HL-60 (cell line): ENCODE results near the gene CSRP3.

Experiments
- DNase-seq, 2 experiments: peaks; one replicate each; pipeline ENCODE4 v3.0.0-alpha.2; 2010 to 2020; ENCODE audit warnings: low read depth in 1 of 2, low spot score in 1 of 2
- H3K27ac ChIP-seq: fragments of 250-450 bp; sonication (Bioruptor Pico); replicated peaks from 2 replicates; pipeline ENCODE4 v1.5.1; 2020; ENCODE audit warnings: mild to moderate bottlenecking, moderate library complexity
- H3K27me3 ChIP-seq: fragments of 250-450 bp; sonication (Bioruptor Pico); 2 replicates; pipeline ENCODE4 v1.5.1; 2021; ENCODE audit warnings: mild to moderate bottlenecking, moderate library complexity; ENCODE audit not compliant: insufficient read depth, poor library complexity, severe bottlenecking
- H3K4me3 ChIP-seq: replicated peaks from 2 replicates; pipeline ENCODE4 v1.5.1; 2011; ENCODE audit warnings: mild to moderate bottlenecking, control low read depth, low read length; ENCODE audit not compliant: insufficient read depth
- CTCF ChIP-seq: IDR thresholded peaks from one replicate; pipeline ENCODE4 v1.5.1; 2011; ENCODE audit warnings: low read length, control low read depth, inconsistent platforms; ENCODE audit not compliant: insufficient read depth
- GABPA ChIP-seq: IDR thresholded peaks from 2 replicates; pipeline ENCODE4 v1.6.1; 2012; ENCODE audit warnings: low read depth
- POLR2AphosphoS5 ChIP-seq: IDR thresholded peaks from 2 replicates; pipeline ENCODE4 v1.6.1; 2012; ENCODE audit warnings: low read depth
- REST ChIP-seq: IDR thresholded peaks from 2 replicates; pipeline ENCODE4 v1.6.1; 2012; ENCODE audit warnings: low read depth; ENCODE audit not compliant: insufficient replicate concordance
- SPI1 ChIP-seq: IDR thresholded peaks from 2 replicates; pipeline ENCODE4 v1.6.1; 2012; ENCODE audit warnings: low read depth, mild to moderate bottlenecking, borderline replicate concordance
- long read RNA-seq: library from polyadenylated mRNA; unstranded; transcript quantifications from one replicate; pipeline ENCODE4 v2.0.0, GENCODE V29; 2020

Gene CSRP3
- long read RNA-seq, result 0 reads

GRCh38 chr11:19201737-19202605, at the start of gene CSRP3:
Gene CSRP3, minus strand, starts transcription at chr11:19201983. Its CDS starts 9,535 bp downstream, at chr11:19192448.
- Histone ChIP-seq H3K27ac (no peak within 1 kb of the TSS), H3K27me3 (no peaks in the 10 kb centered on the region), H3K4me3 (no peak within 1 kb of the TSS)
- no peak for DNase-seq
- TF ChIP-seq CTCF (no peak), REST (no peak), POLR2AphosphoS5 (no peak), GABPA (no peak), SPI1 (no peak)

GRCh38 chr11:19251577-19251976, 49.8 kb upstream of the CSRP3 start:
- TF ChIP-seq POLR2AphosphoS5 (no peak), CTCF (no peak), GABPA (no peak), SPI1 (no peak), REST (no peak)
- no peak overlapping the region for H3K4me3 ChIP-seq
- no peak overlapping the region for H3K27ac ChIP-seq
- H3K27me3 ChIP-seq, result no peaks in the 10 kb centered on the region
- DNase-seq, result no peak

DNA sequence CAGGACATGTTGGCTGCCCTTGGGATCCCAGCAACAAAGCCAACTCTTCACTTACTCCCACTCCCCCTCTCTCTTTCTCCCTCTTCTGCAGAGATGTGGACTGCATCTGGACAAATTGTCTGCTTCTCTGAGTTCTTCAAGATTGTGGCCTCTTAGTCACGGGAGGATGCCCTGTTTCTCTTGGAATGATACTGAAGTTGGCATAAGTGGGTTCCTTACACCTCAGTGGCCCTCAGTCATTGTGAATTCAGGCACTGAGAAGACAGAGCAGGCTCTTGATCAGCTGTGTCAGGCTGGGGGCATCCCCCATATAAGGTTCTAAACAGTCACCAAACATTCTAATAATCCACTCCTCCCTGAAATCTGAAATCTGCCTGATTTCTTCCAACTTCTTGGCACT, 45.0 kb upstream of the CSRP3 start:
- TF ChIP-seq POLR2AphosphoS5 (no peak), CTCF (no peak), GABPA (no peak), REST (no peak), SPI1 (no peak)
- Histone ChIP-seq H3K27me3 (no peaks in the 10 kb centered on the region), H3K27ac (no peak overlapping the region), H3K4me3 (no peak overlapping the region)
- no peak for DNase-seq
